Measurements from ENCODE around the gene FTO. TPM values are rescaled to one million over a fixed set of nuclear protein-coding genes. Genes with fewer than 3 reads are reported as not detected.

The FTO gene
- total and polyA plus RNA-seq, 7 experiments from 2014 or later, result 47.2 to 104 (median 58.3) TPM

DNA sequence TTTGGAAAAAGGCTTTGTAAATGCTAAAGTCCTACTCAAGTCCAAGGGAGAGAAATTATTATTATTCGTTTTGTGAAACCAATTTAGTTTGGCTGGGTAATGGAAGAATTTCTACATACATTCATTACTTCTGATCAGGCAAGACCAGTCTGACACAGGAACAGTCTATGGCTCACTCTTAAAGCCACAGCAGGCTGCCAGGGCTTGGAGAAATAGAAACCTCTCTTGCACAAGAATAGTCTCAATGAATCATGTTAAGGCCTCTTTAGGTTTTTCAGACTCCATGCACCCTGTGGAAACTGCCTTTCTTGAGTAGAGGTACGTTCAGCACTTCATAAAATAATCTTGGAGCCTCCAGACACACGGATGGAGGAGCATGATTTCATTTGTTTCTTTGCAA, 414.9 kb downstream of the FTO start:
- ChIA-PET CTCF (no interaction called here), POLR2A (no interaction called here)
- H3K27me3 ChIP-seq (ENCODE audit: control insufficient read depth in 2 of 2, insufficient read depth in 2 of 2, low read length in 2 of 2), result no peaks in the 10 kb centered on the region
- ATAC-seq (no peak), DNase-seq (no peak)
- peaks cover 0 to 8% (median 0%) of the 10 kb centered on the region in 3 experiments for H3K36me3 ChIP-seq (ENCODE audit: control insufficient read depth in 2 of 3, insufficient read depth in 3 of 3, low read length in 3 of 3)
- H3K4me3 Mint-ChIP-seq, result no peak overlapping the region
- H3K4me1 ChIP-seq (ENCODE audit: control insufficient read depth in 2 of 2, insufficient read depth in 2 of 2, low read length in 2 of 2), result no peaks in the 10 kb centered on the region
- no peaks in the 10 kb centered on the region for H3K27me3 Mint-ChIP-seq
- peaks cover 0 to 6% (median 0%) of the 10 kb centered on the region in 7 donors for H3K4me1 Mint-ChIP-seq
- no peaks in the 10 kb centered on the region for H3K9me3 ChIP-seq (ENCODE audit: control insufficient read depth in 2 of 3, low read length in 3 of 3)
- H3K27ac Mint-ChIP-seq, result no peak overlapping the region
- no peak overlapping the region for H3K27ac ChIP-seq (ENCODE audit: low read depth, low read length)
- H3K4me3 ChIP-seq (ENCODE audit: low read length), result no peak overlapping the region
- peaks cover 0 to 3% (median 0%) of the 10 kb centered on the region in 11 donors for H3K9me3 Mint-ChIP-seq
- H3K36me3 Mint-ChIP-seq, result peaks cover 2 to 62% (median 41%) of the 10 kb centered on the region in 5 donors
- intact Hi-C loops (cut with micrococcal nuclease), result no loop called here

DNA sequence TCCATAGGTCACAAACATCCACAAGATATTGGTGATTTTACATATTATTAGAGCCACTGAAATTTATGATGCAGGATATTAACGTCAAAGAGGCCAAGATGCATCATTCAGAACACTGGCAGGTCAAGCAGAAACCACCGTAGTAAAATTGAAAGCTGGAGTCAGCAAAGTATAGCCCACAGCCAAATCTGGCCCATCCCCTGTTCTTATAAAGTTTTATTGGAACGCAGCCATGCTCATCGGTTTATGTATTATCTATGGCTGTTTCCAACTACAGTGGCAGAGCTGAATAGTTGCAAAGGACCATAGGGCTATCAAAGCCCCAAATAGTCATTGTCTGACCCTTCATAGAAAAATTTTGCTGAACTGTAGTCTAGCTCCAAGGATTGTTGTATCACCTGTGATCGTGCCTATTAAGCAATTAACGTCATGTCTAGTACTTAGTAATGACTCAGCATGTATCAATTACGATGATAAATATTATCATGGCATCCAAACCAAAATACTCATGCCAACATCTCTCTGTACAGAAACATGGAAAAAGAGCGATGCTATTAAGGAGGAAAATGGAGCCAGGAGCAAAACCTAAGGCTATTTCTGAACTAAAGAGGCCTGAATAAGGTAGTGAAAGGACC, 417.0 kb downstream of the FTO start:
- peaks cover 0 to 7% (median 0%) of the 10 kb centered on the region in 7 donors for H3K4me1 Mint-ChIP-seq
- Histone ChIP-seq H3K27ac (ENCODE audit: low read depth, low read length) (no peak overlapping the region), H3K36me3 (ENCODE audit: control insufficient read depth in 2 of 3, insufficient read depth in 3 of 3, low read length in 3 of 3) (peaks cover 0 to 3% (median 0%) of the 10 kb centered on the region in 3 experiments), H3K4me1 (ENCODE audit: control insufficient read depth in 2 of 2, insufficient read depth in 2 of 2, low read length in 2 of 2) (no peaks in the 10 kb centered on the region), H3K4me3 (ENCODE audit: low read length) (no peak overlapping the region), H3K27me3 (ENCODE audit: control insufficient read depth in 2 of 2, insufficient read depth in 2 of 2, low read length in 2 of 2) (no peaks in the 10 kb centered on the region), H3K9me3 (ENCODE audit: control insufficient read depth in 2 of 3, low read length in 3 of 3) (no peaks in the 10 kb centered on the region)
- no peak for ATAC-seq
- CTCF ChIA-PET, result no interaction called here
- no peak overlapping the region for H3K4me3 Mint-ChIP-seq
- POLR2A ChIA-PET, result no interaction called here
- peaks cover 0 to 44% (median 26%) of the 10 kb centered on the region in 5 donors for H3K36me3 Mint-ChIP-seq
- H3K27ac Mint-ChIP-seq, result no peak overlapping the region
- intact Hi-C loops (cut with micrococcal nuclease), result no loop called here
- peaks cover 0 to 3% (median 0%) of the 10 kb centered on the region in 11 donors for H3K9me3 Mint-ChIP-seq
- no peak for DNase-seq
- H3K27me3 Mint-ChIP-seq, result no peaks in the 10 kb centered on the region

- Histone ChIP-seq H3K4me1 (ENCODE audit: control insufficient read depth in 2 of 2, insufficient read depth in 2 of 2, low read length in 2 of 2) (no peaks in the 10 kb centered on the region), H3K27me3 (ENCODE audit: control insufficient read depth in 2 of 2, insufficient read depth in 2 of 2, low read length in 2 of 2) (no peaks in the 10 kb centered on the region), H3K4me3 (ENCODE audit: low read length) (no peak overlapping the region), H3K27ac (ENCODE audit: low read depth, low read length) (no peak overlapping the region), H3K9me3 (ENCODE audit: control insufficient read depth in 2 of 3, low read length in 3 of 3) (no peaks in the 10 kb centered on the region), H3K36me3 (ENCODE audit: control insufficient read depth in 2 of 3, insufficient read depth in 3 of 3, low read length in 3 of 3) (peaks cover 0 to 3% (median 0%) of the 10 kb centered on the region in 3 experiments)
- no peak for DNase-seq
- ChIA-PET CTCF (no interaction called here), POLR2A (no interaction called here)
- H3K4me1 Mint-ChIP-seq, result peaks cover 0 to 8% (median 0%) of the 10 kb centered on the region in 7 donors
- H3K27me3 Mint-ChIP-seq, result no peaks in the 10 kb centered on the region
- H3K36me3 Mint-ChIP-seq, result peaks cover 0 to 38% (median 19%) of the 10 kb centered on the region in 5 donors
- H3K4me3 Mint-ChIP-seq, result no peak overlapping the region
- peaks cover 0 to 3% (median 0%) of the 10 kb centered on the region in 11 donors for H3K9me3 Mint-ChIP-seq
- intact Hi-C loops (cut with micrococcal nuclease), result no loop called here
- no peak overlapping the region for H3K27ac Mint-ChIP-seq
- ATAC-seq, result no peak
These were observed 417.8 kb downstream of the FTO start for GRCh38 chr16:54121539-54122295.

- Mint-ChIP-seq H3K36me3 (peaks cover 0 to 24% (median 8%) of the 10 kb centered on the region in 5 donors), H3K4me1 (peaks cover 0 to 12% (median 4%) of the 10 kb centered on the region in 7 donors), H3K9me3 (peaks cover 0 to 3% (median 0%) of the 10 kb centered on the region in 11 donors), H3K27me3 (peaks cover 0 to 7% (median 0%) of the 10 kb centered on the region in 5 donors), H3K4me3 (no peak overlapping the region), H3K27ac (no peak overlapping the region)
- CTCF ChIA-PET, result no interaction called here
- Histone ChIP-seq H3K4me1 (ENCODE audit: control insufficient read depth in 2 of 2, insufficient read depth in 2 of 2, low read length in 2 of 2) (no peaks in the 10 kb centered on the region), H3K27ac (ENCODE audit: low read depth, low read length) (no peak overlapping the region), H3K4me3 (ENCODE audit: low read length) (no peak overlapping the region), H3K36me3 (ENCODE audit: control insufficient read depth in 2 of 3, insufficient read depth in 3 of 3, low read length in 3 of 3) (no peaks in the 10 kb centered on the region), H3K9me3 (ENCODE audit: control insufficient read depth in 2 of 3, low read length in 3 of 3) (no peaks in the 10 kb centered on the region), H3K27me3 (ENCODE audit: control insufficient read depth in 2 of 2, insufficient read depth in 2 of 2, low read length in 2 of 2) (no peaks in the 10 kb centered on the region)
- no peak for ATAC-seq
- intact Hi-C loops (cut with micrococcal nuclease), result no loop called here
- POLR2A ChIA-PET, result no interaction called here
- DNase-seq, result no peak
These were observed 419.8 kb downstream of the FTO start for GRCh38 chr16:54123766-54124165.

DNA sequence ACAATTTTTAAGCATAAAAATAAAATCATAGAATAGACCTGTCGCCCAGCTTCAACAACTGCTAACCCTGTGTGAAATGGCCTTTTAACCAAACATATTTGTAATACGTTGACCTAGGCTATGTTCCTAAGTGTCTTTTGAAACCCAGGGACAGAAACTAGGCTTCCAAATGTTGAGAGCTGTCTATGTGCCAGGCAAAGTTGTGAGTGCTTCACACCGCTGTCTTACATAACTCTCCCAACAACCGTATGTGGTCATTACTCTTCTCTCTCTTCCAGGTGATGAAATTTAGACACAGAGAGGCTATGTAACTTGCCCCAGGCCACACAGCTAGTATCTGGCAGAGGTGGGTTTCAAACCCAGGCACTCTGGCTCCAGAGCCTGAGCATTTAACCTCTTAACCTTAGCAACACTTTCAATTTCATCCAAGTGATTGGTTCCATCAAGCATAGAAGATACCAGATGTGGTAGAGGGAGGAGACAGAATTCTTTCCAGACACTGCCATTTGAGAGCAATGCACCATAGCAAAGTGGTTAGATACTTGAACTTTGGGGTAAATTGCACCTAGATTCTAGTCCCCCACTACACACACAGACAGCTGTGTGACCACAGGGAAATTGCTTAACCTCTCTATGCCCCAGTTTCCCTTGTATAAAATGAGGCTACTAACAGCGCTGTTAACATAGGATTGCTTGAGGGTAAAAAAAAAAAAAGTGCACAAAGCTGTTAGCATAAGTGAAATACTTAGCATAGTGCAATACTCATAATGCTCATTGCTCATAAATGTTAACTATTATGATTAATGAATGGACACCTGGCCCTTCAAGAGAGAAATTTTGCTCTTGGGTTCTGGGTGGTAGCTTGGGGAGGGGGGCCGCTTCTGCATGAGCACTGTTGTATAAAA, 422.0 kb downstream of the FTO start:
- no peak for ATAC-seq
- Mint-ChIP-seq H3K27ac (peak overlapping the region in 1 of 9 donors; percentile 60), H3K36me3 (peaks cover 0 to 10% (median 8%) of the 10 kb centered on the region in 5 donors), H3K27me3 (peaks cover 0 to 14% (median under 1%) of the 10 kb centered on the region in 5 donors), H3K4me1 (peaks cover 0 to 12% (median 4%) of the 10 kb centered on the region in 7 donors), H3K9me3 (peaks cover 0 to 9% (median 3%) of the 10 kb centered on the region in 11 donors), H3K4me3 (no peak overlapping the region)
- POLR2A ChIA-PET, result no interaction called here
- no peak overlapping the region for H3K4me3 ChIP-seq (ENCODE audit: low read length)
- no peaks in the 10 kb centered on the region for H3K9me3 ChIP-seq (ENCODE audit: control insufficient read depth in 2 of 3, low read length in 3 of 3)
- no peak for DNase-seq
- CTCF ChIA-PET, result no interaction called here
- H3K4me1 ChIP-seq (ENCODE audit: control insufficient read depth in 2 of 2, insufficient read depth in 2 of 2, low read length in 2 of 2), result no peaks in the 10 kb centered on the region
- intact Hi-C loops (cut with micrococcal nuclease), result no loop called here
- H3K36me3 ChIP-seq (ENCODE audit: control insufficient read depth in 2 of 3, insufficient read depth in 3 of 3, low read length in 3 of 3), result no peaks in the 10 kb centered on the region
- no peaks in the 10 kb centered on the region for H3K27me3 ChIP-seq (ENCODE audit: control insufficient read depth in 2 of 2, insufficient read depth in 2 of 2, low read length in 2 of 2)
- H3K27ac ChIP-seq (ENCODE audit: low read depth, low read length), result no peak overlapping the region

- no peak overlapping the region for H3K4me3 ChIP-seq (ENCODE audit: low read length)
- CTCF ChIA-PET, result no interaction called here
- H3K27me3 ChIP-seq (ENCODE audit: control insufficient read depth in 2 of 2, insufficient read depth in 2 of 2, low read length in 2 of 2), result no peaks in the 10 kb centered on the region
- no peaks in the 10 kb centered on the region for H3K4me1 ChIP-seq (ENCODE audit: control insufficient read depth in 2 of 2, insufficient read depth in 2 of 2, low read length in 2 of 2)
- peaks cover 0 to 12% (median 4%) of the 10 kb centered on the region in 7 donors for H3K4me1 Mint-ChIP-seq
- H3K9me3 Mint-ChIP-seq, result peaks cover 0 to 9% (median 4%) of the 10 kb centered on the region in 11 donors
- H3K27ac Mint-ChIP-seq, result no peak overlapping the region
- peak overlapping the region in 1 of 10 donors; percentile 7 for H3K4me3 Mint-ChIP-seq
- H3K36me3 Mint-ChIP-seq, result peaks cover 0 to 8% (median 8%) of the 10 kb centered on the region in 5 donors
- DNase-seq (no peak), ATAC-seq (no peak)
- H3K9me3 ChIP-seq (ENCODE audit: control insufficient read depth in 2 of 3, low read length in 3 of 3), result no peaks in the 10 kb centered on the region
- H3K27me3 Mint-ChIP-seq, result peaks cover 0 to 14% (median 7%) of the 10 kb centered on the region in 5 donors
- H3K36me3 ChIP-seq (ENCODE audit: control insufficient read depth in 2 of 3, insufficient read depth in 3 of 3, low read length in 3 of 3), result no peaks in the 10 kb centered on the region
- intact Hi-C loops (cut with micrococcal nuclease), result no loop called here
- POLR2A ChIA-PET, result no interaction called here
- H3K27ac ChIP-seq (ENCODE audit: low read depth, low read length), result no peak overlapping the region
These were observed 423.0 kb downstream of the FTO start for GRCh38 chr16:54126907-54127306.

All from naive thymus-derived CD4-positive, alpha-beta T cell (primary cell).